ENCODE data around the gene FBP1.

DNA sequence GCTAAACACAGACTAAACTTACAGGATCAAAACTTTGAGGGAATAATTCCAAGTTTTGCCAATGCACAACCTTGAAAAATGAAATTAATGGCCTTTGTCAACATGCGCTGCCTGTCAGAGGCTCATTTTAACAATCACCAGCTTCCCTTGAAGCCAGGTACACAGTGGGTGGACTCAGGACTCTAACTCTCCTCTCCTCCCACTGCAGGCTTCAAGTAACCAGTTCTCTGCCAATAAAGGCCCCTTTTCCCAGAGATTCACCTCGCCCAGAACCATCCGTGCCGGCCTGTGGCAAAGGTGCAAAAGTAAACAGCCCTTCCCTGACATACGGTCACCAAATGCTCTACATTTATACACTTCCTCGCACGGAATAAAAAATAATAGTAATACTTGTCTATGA lies 27.2 kb downstream of the FBP1 start:
- TF ChIP-seq SUZ12 (IDR thresholded peaks at IDR 0.05; ENCODE audit: extremely low read depth, insufficient read depth, insufficient read length) (no peak), YY1 (IDR thresholded peaks at IDR 0.05; ENCODE audit: insufficient read depth, insufficient read length) (no peak), ZNF274 (IDR thresholded peaks at IDR 0.05; ENCODE audit: low read depth, low read length) (no peak)

Measured in NT2/D1 (cell line).